NCI-H748 (cell line): ENCODE data around the gene FRMD3.
A peak's percentile ranks its signal among the peaks of the same experiment; 100 is the strongest.

Experiments
- DNase-seq: peaks from one replicate; lab custom pipeline; 2025; ENCODE audit not compliant: unreplicated experiment; lab: John Stamatoyannopoulos, UW

FRMD3 gene

DNA sequence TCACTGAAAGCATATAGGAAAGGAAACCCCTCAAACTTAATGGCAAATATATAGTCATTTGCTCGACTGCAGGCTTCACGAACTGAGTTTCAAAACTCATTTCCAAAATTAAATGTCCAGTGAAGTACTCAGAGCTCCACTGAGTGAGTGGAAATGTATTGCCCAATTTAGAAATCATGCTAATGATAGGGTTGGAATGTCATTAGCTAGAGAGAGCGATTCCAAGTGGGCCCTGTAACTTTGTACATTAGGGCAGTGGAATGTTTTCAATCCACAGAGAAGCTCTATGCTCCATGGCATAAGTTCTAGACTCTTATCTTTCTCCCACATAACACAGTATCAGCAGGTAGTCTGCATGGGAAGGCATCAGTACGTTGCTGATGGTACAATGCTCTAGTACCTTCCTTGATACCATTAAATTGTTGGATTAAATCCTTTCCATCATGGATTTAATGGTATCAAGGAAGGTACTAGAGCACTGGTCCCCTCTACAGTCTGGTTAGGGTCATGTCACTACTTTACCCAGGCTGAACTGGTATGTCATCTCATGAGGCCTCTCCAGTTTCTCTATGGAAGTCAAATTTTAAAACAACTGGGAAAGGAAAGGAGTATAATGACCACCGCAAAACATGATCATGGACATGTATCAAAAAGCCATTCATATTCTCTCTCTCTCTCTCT is 292.1 kb downstream of the FRMD3 start:
- DNase-seq, result no peak

DNA sequence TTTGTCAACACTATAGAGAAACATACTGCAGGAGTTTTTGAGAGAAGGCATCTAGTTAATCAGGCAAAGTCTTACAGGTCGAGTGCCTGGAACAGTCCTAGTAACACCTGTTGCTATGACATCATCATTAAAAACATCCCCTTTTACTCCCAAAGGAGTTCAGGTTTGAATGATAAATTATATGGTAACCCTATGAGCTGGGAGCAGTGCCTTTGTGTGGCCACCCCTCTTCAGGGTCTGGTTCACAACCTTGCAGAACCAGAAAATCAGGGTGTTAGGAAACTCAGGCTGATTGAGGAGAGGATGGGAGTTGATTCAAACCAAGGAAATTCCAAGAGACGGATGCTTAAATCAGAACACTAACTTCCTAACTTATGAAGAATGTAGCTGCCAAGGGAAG is 296.1 kb downstream of the FRMD3 start:
- peak; percentile 38 for DNase-seq

DNA sequence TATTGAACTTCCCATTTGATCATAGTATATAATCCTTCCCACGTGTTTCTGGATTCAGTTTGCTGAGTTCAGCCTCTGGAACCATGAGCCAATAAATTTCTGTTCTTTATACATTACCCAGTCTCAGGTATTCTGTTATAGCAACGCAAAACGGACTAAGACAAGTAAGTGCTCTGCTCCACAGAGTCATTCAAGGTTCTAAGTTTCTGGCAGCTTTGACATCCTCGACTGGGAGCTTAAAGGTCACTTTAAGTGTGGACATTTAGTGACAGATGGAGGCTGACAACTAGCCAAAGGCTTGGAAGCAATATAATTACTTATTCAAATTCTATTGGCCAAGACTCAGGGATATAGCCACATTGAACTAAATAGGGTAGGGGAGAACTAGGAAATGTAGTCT is 297.5 kb downstream of the FRMD3 start:
- DNase-seq, result no peak

DNA sequence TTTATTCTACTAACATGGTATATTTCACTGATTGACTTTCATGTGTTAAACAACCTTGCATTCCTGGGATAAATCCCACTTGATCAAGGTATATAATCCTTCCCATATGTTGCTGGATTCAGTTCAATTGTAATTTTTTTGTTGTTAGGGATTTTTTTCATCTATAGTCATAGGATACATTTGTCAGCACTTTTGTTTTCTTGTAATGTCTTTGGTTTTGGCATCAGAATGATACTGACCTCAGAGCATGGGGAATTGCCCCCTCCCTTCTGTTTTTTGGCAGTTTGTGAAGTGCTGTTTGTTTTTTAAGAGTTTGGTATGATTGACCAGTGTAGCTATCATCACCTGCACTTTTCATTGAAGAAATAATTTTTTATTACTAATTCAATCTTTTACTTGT is 298.5 kb downstream of the FRMD3 start:
- DNase-seq, result no peak

DNA sequence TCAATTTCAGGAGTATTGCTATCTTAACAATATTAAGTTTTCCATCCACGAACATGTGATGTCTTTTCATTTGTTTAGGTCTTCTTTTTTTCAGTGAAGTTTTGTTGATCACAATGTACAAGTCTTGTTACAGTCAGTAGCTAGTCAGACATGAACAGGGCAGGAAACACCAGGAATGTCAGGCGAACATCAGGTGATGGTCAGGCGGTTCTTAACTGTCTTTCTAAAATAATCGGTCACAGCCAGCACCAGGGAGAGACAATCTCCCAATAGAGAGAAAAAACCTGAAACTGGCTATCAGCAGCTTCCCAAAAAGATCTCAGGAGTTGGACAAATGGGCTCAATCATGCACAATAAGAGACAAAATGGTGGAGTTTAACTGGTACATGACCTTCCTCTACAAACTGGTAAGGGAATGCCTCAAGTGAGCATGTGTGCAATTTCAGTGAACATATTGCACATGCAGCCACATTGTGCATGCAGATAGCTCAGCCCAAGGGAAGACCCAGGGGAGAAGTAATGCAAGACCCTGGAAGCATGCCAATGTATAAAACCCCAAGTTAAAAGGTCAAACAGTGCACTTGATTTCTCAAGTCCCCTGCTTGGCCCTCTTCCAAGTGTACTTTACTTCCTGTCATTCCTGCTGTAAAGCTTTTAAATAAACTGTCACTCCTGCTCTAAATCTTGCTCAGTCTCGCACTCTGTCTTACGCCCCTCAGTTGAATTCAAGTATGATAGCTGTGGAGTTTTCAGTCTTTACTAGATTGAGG is 299.1 kb downstream of the FRMD3 start:
- DNase-seq, result peak; percentile 38

DNA sequence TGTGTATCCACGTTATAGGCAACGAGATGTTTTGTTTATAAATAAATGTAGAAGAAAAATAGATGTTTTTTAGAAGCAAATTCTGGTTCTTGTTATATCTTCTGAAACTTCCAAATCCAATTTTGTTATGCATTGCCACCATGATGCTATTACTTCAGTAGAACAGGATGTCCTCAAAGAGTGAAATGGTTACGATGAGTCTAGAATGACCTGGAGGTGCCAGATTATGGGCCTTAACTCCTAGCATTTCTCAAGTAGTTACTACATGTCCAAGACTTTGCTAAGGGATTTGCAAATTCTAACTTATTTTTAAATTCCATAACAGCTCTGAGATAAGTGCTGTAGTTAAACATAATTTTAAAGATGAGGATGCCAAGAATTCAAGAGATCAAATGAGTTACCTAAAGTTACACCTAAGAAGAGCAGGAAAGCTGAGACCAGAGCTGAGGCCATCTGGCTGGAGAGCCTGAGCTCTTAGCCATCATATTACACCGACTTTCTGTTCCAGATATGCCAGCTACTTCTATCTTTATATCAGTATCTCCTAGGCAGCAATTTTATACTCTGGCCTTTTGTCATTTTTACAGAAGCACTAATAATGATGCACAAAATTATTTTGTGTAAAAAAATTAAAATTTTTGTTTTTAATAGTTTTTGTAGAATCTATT is 302.0 kb downstream of the FRMD3 start:
- no peak for DNase-seq

DNA sequence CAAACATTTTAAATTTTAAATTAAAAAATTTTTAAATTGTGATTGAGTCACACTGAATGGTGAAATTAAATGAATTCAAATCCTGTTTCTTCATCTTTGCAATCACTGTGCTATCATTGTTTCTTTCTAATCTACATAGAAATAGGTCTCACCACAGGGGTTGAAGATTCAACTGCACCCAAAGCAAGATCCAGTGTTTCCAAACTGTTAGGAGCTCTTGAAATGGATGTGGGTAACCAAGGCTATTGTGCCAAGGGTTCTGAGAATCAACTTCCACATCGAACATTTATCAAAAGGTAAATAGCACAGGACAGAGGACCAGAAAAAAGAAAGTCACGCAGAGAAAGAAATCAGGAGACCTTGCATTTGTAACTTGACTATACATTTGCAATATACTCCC is 302.7 kb downstream of the FRMD3 start:
- DNase-seq, result no peak

DNA sequence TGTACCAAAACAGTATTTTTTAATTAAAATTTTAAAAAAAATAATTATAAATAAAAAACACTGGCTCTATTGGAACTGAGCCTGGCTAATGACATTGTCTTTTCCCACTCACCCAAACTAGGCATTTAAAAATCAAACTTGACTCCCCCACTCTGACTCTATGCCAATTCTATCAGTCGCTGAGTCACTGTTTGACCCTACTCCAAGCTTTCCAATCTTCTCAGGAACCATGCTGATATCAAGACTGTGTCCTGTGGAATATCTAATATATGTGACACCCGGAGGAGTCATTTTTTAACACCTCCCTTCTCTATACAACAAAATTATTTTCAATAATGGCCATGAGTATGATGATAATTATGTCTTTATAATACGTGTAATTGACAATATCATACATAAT is 303.7 kb downstream of the FRMD3 start:
- DNase-seq, result no peak

DNA sequence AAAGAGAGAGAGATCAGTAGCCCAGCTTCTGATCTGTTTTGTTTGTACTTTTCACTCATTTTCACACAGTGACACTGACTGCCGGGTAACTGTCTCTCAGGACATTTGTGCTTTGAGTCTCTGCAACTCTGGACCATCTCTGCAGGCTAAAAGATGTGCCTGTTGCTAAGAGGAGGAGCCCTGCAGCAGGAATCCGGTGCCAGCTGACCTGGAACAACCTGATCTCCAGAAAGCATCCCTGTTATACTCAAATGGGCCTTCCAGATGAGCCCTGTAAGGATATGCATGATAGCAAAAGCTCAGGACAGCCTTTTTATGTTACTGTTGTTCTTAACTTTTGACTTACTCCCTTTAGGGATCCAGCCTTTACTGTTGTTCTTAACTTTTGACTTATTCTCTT is 304.6 kb downstream of the FRMD3 start:
- no peak for DNase-seq

DNA sequence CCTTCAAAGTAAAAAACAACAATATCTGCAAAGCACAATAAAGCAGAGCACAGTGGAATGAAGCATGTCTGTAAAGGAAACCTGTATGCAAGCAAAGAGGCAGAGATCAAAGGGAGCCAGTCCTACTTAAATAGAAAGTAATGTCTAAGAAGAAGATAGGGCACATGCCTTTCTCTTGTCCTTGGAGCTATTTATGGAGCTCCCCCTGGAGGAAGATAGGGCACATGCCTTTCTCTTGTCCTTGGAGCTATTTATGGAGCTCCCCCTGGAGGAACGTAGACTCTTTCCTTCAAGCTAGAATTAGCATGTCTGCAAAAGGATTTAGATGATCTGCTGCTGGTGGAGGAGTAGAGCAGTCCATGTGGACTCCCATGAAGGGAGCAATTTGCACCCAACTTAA is 307.2 kb downstream of the FRMD3 start:
- DNase-seq, result peak; percentile 78

DNA sequence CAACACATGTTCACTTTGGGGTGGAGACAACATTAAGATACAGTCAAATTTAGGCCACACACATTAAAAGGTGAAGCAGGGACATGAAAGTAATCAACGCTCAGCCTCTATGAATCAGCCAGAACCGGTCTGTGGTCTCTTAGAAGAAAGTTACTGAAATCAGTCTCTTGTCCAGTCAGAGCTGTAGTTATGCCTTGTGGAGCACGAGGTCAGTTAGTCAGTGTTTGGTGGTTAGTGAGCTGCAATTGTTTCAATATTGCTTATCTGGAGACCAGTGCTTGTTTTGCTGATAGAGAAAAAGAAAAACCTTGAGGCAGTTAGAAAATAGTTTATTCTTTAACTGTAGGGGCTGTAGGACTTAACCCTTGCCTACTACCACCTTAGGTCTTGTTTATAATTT is 317.5 kb downstream of the FRMD3 start:
- no peak for DNase-seq

DNA sequence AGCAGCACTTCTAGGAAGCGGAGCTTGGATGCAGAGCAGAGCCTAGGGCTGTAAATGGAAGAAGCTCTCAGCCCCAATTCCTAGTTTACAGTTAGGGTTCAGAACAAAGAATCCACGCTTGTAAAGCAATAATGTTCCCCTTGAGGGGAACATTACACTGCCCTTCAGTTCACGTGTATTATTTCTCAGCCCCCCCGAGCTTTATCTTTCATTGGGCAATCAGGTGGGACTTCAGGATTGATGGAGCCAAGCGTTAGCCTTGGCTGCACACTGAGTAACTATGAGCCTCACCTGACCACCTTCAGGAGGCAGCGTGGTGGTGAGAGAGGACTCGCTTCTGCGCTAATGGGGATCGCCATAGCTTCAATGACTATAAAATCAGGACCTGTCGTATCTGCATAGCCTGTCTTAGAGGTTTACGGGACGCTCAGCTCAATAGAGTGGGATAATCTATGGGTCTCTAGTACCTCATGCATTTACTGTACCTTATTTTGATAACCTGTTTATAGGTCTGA is 318.2 kb downstream of the FRMD3 start:
- peak; percentile 62 for DNase-seq

DNA sequence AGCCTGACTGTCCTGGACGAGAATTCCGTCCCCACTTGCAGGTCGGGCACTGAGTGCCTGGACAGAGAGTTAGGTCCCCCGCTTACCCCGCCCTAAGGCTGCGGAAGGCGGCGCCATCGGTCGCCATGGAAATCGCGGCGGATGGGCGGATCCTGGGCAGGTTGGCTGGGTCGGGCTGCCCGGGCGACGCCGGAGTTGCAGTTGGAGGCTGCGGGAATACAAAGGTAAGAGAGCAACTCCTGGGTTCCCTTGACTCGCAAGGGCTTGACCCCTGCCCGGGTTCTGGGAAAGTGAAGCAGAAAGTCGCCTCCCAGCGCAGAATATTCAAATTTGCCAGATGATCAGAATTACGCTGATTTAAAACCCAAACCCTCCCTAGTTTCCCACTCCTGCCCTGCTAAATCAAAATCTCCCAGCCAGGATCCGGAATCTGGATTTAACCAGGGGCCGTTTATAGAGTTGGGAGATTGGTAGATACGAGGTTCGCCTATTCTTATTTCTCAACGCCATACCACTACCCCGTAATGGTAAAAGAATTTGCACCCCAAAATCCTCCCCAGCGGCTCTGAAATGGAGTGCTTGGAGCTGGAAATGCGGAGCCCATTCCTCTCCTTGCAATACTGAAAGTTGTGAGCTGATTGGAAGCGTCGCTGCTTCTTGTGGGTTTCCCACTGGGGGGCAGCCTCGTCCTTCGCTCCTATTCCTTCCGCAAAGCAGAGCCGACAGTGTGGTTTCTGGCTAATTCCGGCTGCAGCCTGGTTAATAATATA is 318.9 kb downstream of the FRMD3 start:
- peak; percentile 96 for DNase-seq

DNA sequence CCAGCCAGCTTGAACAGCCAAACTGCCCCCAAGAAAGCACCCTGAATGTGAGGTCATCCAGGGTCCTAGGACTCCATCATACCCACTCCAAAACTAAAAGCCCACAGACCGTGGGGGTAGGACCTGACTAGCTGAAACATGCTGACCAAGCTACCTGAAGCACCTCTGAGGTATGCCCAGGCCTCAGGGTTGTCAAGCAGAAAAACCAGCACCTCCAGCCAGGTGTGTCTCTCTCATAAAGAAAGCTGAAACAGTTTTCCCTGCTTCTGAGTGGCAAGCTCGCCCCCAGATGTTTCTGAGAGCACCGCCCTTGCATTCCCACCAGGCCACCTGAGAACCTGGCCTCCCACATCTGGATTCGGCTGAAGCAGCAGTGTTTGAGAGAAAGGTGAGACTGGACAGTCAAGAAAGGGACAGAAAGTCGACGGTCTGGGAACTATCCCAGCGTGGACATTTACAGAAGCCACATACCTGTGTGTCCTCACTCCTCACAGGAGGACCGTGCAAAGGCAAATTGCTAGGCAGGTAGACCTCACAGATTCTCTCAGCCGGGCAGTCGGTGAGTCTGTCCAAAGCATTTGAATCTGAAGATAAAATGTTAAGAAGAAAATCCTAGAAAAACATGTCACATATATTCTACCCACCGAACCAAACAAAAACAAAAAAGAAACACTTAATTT is 319.6 kb downstream of the FRMD3 start:
- no peak for DNase-seq

DNA sequence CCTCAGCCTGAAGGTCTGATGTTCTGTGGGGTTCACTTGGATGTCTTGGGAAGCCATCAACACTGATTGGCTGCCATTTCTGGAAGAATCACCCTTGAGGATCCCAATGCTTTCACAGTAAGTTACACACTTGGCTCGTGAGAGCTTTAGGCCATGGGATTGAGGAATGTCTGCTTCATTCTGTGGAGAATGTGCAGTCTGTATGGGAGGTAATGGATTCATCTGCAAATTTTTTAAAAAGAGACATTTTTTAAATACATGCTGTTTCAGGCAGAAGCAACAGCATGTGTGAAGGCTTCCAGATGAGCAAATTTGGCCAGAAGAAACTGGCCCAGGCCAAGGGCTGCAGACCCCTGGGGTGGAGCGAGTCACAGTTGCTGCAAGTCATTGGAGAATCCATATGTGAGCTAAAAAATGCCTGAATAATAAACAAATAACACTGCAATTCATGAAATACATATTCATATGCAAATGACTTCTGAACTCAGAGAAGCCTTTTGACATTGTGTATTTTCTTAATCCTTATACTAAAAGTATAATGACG is 328.9 kb downstream of the FRMD3 start:
- no peak for DNase-seq

DNA sequence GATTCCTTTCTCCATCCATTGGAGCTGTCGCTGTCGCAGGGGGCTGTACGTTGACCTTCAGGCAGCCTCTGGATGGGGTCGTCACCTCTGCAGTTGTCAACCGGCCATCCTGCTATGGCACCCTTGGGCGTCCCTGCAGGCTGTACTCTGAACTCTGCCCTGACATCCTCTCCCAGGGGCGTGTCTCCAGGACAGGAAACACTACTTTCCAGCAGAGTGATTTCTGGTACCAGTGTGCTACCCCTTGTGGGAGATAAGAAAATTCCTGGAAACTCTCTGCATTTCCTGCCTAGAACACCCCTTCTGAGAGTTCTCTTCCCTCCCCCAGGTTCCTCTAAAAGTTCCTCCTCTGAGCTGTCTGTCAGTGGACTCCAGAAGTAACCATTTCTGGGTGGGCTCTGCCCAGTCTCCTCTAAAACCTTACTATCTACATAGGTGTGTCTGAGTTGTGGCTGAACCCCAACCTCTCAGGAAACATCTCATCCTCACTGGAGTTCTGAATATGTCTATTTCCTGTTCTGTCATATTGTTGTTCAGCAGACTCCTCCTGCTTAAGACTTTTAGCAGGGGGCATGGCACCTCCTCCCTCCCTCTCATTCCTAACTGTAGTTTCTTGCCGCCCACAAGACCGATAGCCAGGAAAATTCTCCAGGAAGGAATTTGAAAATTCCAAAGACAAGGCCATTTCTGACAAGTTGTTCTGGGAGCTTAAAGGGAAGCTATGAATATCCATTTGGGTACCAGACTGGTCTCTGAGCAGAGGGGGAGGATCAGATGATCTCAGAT is 329.9 kb downstream of the FRMD3 start:
- no peak for DNase-seq

DNA sequence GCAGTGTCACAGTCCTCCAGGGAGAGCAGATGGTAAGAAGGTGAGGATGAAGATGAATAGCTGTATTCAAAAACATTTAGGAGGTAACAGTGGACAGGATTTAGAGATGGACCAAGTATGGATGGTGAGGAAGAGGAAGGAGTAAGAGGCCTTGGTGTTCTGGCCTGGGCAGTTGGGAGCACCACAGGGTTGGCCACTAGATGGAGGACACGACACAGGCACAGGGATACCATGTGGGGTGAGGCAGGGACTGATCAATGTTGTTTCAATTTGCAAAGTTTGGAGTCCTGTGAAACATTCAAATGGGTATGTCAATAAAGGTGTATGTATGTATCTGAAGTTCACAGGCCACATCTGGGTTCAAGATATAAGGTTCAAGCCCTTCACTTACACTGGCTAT is 334.2 kb downstream of the FRMD3 start:
- no peak for DNase-seq

DNA sequence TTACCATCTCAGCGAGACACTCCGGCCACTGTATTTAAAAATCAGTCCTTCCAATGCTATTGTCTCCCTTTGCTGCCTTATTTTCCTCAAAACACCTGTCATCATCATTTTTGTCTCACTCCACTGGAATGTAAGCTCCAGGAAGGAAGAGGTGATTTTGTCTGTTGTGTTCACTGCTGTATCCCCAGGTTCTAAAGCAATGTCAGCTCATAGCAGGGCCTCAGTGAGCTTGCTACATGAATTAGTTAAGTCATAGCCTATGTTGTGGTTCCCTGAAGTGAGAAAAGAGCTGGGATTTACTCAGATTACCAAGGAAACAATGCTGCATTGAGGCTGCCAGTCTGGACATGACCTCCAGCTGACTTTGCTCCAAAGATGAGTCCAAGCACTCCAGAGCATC is 337.7 kb downstream of the FRMD3 start:
- DNase-seq, result no peak

DNA sequence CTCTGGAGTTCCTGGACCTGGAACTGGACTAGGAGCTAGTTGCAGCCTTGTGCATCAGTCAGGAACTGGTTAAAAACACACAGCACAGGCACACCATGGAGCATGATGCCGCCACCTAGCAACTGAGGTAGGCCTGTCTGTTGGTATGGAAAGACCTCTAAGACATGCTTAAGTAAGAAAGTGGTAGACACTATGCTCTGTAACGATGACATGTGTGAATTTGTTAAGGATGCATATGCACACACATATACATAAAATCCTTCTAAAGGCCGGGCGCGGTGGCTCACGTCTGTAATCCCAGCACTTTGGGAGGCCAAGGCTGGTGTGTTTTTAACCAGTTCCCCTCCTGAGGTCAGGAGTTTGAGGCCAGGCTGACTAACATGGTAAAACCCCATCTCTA is 338.4 kb downstream of the FRMD3 start:
- DNase-seq, result no peak

DNA sequence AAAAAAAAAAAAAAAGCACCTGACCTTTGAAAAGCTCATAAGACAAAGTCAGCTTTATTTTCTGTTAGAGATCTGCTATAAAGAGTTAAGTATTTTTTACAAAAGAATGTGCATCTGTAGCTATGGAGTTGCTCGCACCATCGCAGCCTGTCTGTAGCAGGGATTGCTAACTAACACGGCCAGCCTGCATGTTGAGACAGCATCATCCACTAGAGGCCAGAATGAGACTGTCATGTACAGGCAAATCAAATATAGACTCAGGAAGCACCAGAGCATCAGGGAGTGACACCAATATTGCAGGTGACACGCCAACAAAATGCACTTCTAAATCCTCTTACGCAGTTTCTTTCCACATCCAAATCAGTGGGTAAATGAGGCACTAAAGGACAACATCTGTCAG is 339.0 kb downstream of the FRMD3 start:
- DNase-seq, result peak; percentile 66
